HG02970 (cell line): Measurements from ENCODE around the gene LRRC30.

Source experiments
- ATAC-seq: cut with Tn5 transposase; IDR thresholded peaks from one replicate; pipeline ENCODE4 v1.9.1; 2021; ENCODE audit warnings: mild to moderate bottlenecking, moderate library complexity, moderate number of reproducible peaks; ENCODE audit not compliant: unreplicated experiment, low FRiP score

Gene LRRC30

GRCh38 chr18:7236933-7237332, 6.0 kb downstream of the LRRC30 start:
- no peak for ATAC-seq

DNA sequence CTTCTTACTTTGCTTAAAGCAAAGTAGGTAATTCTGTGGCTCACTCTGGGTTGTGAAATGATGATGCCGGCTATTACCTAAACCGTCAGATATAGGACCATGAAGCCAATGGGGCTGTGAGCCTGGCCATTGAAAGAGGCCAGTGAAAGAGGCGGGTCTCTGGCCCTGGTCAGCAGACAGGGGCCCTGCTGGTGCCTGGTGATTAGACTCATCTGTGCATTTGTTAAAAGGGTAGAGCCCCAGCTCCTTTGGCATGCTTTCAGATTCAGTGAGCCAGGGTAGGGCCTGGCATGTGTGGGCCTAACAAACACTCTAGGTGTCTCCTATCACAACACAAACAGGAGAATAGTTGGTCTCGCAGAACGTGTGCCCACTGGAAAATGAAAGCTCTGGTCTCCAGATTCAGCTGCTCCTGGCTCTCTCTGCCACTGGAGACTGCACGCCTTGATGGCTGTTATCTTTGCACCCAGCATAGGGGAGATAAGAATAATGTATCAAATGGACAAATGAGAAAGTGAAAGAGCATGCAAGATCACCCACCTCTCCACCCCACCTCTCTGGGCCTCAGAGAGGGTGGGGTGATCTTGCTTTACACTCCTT, 6.9 kb downstream of the LRRC30 start:
- no peak for ATAC-seq

DNA sequence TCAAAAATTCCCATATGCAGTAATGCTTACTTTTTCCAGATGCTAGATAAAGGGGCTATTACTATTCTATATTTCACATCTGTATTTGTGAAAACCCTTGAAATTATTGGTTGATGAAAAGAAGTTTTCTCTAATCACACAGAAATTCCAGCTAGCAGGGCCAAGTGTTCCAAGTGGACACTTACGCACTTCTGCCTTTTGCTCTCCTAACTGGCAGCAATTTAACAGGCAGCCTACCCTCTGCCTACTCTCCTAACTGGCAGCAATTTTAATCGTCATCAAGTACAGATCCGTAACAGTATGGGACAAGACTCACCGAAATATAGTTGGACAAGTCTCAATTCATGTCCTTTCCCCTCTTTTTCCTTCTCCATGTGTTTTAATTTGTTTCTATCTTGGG, 12.0 kb downstream of the LRRC30 start:
- ATAC-seq, result no peak

- ATAC-seq, result no peak
Observed at GRCh38 chr18:7248877-7249276, 18.0 kb downstream of the LRRC30 start.

DNA sequence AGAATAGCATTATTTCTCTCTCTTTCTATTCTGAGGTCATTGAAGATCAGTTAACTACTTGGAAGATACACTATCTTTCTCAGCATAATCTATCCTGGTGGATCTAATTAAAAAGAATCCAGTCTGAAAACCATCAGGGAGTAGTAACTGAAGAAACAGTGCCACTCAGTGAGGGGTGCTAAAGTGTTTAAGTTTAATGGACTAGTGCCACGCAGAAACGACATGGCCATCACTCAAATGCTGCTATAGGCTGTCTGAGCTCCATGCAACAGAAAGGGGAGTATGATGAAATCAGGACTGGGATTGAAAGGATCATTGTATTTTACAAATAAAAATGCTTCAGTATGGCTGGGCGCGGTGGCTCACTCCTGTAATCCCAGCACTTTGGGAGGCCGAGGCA, 23.3 kb downstream of the LRRC30 start:
- no peak for ATAC-seq

DNA sequence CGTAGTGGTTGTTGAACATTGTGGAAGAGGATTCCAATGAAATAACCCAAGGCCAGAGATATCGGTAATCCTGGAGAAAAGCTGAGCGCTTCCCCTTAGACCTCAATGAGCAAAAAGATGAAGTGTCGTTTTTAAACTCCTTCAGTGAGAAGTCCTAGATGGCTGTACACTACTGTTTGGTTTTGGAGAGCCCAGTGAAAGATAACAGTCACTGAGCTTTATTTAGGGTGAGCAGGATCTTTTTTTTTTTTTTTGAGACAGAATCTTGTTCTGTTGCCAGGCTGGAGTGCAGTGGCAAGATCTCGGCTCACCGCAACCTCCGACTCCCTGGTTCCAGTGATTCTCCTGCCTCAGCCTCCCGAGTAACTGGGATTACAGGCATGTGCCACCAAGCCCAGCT, 24.2 kb downstream of the LRRC30 start:
- ATAC-seq, result no peak

GRCh38 chr18:7255643-7256042, 24.8 kb downstream of the LRRC30 start:
- ATAC-seq, result no peak

GRCh38 chr18:7256618-7257425, 25.9 kb downstream of the LRRC30 start:
- ATAC-seq, result no peak

DNA sequence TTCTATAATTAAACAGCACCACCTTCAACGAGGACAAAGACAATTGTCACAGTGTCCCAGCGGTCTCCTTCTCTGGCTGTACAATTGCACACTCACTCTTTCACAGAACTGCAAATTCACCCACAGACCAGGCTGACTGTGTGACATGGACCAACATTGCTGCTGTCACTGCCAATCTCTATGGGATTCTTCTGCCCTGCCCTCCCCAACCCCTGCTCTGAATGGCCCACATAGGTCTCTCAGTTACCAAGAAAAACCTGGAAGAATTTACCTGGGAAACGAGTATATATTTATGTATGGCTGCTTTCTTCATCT, 26.5 kb downstream of the LRRC30 start:
- ATAC-seq, result no peak

GRCh38 chr18:7259475-7259874, 28.6 kb downstream of the LRRC30 start:
- no peak for ATAC-seq

- no peak for ATAC-seq
Observed at GRCh38 chr18:7261199-7261598, 30.3 kb downstream of the LRRC30 start.

- ATAC-seq, result no peak
Observed at GRCh38 chr18:7267973-7268372, 37.1 kb downstream of the LRRC30 start.

DNA sequence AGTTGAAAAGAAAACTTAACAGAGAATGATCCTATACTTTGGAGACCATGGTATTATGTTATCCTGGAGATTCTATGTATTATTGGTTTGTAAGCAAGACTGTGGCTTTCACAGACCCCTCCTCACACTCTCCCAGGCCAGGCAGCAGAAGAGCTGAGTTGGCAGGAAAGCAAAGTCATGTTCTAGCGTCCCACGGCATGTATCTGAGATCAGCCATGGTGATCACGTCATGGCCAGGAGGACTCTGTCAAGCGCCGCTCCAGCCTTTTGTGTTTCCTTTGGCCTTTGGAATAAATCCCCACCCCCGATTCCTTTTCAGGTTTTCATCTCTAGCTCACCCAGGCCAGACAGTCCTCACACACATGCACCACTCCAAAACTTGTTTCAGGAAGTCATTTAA, 39.1 kb downstream of the LRRC30 start:
- no peak for ATAC-seq

DNA sequence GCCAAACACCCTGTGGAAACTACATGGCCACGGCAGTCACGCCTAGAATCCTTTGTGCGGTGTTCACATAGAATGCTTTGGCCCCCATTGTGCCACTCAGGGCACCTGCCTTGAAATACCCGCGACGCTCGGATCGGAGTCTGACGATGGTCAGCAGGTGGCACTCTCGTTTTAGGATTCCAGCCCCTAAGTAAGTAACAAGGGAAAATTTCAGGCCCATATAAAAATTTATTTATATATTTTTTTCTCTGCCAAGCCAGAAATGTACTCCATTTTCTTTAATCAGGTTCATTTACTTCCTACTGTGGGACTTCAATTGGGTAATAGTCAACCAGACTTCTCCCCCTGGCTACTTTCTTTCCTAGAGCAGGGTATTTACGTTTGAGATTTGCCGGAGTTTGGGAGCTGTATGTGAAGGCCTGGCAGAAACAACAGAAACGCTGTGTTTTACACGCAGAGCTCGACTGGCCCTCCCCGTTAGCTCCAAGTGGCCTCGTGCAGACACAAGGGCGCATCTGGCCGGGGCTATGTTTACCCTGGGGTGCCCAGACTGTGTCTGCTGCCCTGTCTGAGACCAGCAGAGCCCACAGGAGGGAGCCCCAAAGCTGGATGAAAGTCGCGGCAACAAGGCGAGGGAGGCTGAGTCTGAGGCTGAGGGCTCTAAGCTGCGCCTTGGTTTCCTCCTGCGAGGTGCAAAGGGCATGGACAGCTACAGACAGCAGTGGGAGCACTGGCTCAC, 41.6 kb downstream of the LRRC30 start:
- no peak for ATAC-seq

- no peak for ATAC-seq
Observed at GRCh38 chr18:7273301-7273921, 42.5 kb downstream of the LRRC30 start.

GRCh38 chr18:7281579-7281978, 50.7 kb downstream of the LRRC30 start:
- no peak for ATAC-seq
